Measurements from ENCODE around the gene ZNF300. TPM values are rescaled to one million over a fixed set of nuclear protein-coding genes. Genes with fewer than 3 reads are reported as not detected.
"Not testable (repeated sequence)": the region's sequence is repeated elsewhere in the genome, so short reads cannot be mapped to it uniquely, and the experiment has no call there.

ZNF300 gene
- polyA plus RNA-seq, 1 donor from 2014 or later = 1.0 TPM

GRCh38 chr5:150856700-150857099, 48.1 kb downstream of the ZNF300 start:
- H3K9me3 Mint-ChIP-seq = peaks cover 0 to 12% (median 4%) of the 10 kb centered on the region in 3 donors
- H3K4me1 Mint-ChIP-seq = peaks cover 0 to 11% (median 5%) of the 10 kb centered on the region in 3 donors
- not testable (repeated sequence) for H3K36me3 Mint-ChIP-seq, H3K27ac Mint-ChIP-seq, H3K27me3 Mint-ChIP-seq, H3K4me3 Mint-ChIP-seq

DNA sequence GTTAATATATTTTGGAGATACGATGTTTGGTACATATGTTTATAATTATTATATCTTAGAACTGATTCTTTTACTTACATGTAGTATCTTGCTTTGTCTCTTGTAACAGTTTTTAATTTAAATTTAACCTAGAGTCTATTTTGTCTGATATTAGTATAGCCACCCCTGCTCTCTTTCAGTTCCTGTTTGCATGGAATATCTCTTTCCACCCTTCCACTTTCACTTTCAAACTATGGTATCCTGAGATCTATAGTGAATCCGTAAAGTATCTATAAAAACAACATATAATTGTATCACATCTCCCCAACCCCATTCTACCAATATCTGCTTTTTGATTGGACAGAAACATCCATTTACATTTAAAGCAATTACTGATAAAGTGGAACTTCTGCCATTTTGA, 51.2 kb downstream of the ZNF300 start:
- H3K4me3 Mint-ChIP-seq = peak overlapping the region in 1 of 4 donors; percentile 90
- H3K4me1 Mint-ChIP-seq = peaks cover 0 to 11% (median 5%) of the 10 kb centered on the region in 3 donors
- H3K9me3 Mint-ChIP-seq = no peaks in the 10 kb centered on the region
- peaks cover 2% of the 10 kb centered on the region for H3K36me3 Mint-ChIP-seq
- peaks cover 1% of the 10 kb centered on the region for H3K27me3 Mint-ChIP-seq
- H3K27ac Mint-ChIP-seq = peak overlapping the region in 2 of 3 donors; percentile 1 to 14

GRCh38 chr5:150851039-150851438, 53.7 kb downstream of the ZNF300 start:
- Mint-ChIP-seq H3K27me3 (peaks cover 4% of the 10 kb centered on the region), H3K27ac (no peak overlapping the region), H3K36me3 (peaks cover 2% of the 10 kb centered on the region), H3K4me3 (peak overlapping the region in 1 of 4 donors; percentile 52), H3K4me1 (peaks cover 0 to 16% (median 14%) of the 10 kb centered on the region in 3 donors), H3K9me3 (no peaks in the 10 kb centered on the region)

DNA sequence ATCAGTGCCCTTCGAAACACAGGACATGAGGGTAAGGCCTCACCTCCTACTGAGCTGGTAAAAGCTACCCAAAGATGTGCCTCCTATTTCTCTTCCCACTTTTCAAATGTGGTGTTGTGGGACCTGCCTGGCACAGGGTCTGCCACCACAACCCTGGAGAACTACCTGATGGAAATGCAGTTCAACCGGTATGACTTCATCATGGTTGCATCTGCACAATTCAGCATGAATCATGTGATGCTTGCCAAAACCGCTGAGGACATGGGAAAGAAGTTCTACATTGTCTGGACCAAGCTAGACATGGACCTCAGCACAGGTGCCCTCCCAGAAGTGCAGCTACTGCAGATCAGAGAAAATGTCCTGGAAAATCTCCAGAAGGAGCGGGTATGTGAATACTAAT, 56.5 kb downstream of the ZNF300 start:
- Mint-ChIP-seq H3K27ac (no peak overlapping the region), H3K4me1 (peaks cover 0 to 9% (median 7%) of the 10 kb centered on the region in 3 donors), H3K27me3 (peaks cover 9% of the 10 kb centered on the region), H3K9me3 (no peaks in the 10 kb centered on the region), H3K36me3 (no peaks in the 10 kb centered on the region), H3K4me3 (no peak overlapping the region)

DNA sequence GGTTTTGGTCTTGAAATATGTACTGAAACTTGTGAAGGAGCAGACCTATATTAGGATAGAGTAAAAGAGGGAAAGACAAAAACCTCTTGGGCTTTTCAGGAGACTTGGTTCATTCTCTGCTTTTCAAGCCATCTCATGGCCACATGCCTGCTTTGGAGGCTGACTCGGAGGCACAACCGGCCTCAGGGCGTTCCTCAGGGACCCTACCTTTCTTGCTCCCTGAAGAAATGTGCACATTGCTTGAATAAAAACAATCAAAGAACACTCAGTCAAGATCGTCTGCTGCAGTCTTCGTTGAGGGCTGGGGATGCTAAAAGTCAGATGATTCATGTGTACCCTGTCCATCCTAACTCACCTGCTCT, 57.5 kb downstream of the ZNF300 start:
- peaks cover 9% of the 10 kb centered on the region for H3K27me3 Mint-ChIP-seq
- H3K36me3 Mint-ChIP-seq = no peaks in the 10 kb centered on the region
- H3K9me3 Mint-ChIP-seq = no peaks in the 10 kb centered on the region
- no peak overlapping the region for H3K27ac Mint-ChIP-seq
- H3K4me1 Mint-ChIP-seq = peaks cover 0 to 9% (median 5%) of the 10 kb centered on the region in 3 donors
- peak overlapping the region in 3 of 4 donors; percentile 2 to 92 (median 92) for H3K4me3 Mint-ChIP-seq

DNA sequence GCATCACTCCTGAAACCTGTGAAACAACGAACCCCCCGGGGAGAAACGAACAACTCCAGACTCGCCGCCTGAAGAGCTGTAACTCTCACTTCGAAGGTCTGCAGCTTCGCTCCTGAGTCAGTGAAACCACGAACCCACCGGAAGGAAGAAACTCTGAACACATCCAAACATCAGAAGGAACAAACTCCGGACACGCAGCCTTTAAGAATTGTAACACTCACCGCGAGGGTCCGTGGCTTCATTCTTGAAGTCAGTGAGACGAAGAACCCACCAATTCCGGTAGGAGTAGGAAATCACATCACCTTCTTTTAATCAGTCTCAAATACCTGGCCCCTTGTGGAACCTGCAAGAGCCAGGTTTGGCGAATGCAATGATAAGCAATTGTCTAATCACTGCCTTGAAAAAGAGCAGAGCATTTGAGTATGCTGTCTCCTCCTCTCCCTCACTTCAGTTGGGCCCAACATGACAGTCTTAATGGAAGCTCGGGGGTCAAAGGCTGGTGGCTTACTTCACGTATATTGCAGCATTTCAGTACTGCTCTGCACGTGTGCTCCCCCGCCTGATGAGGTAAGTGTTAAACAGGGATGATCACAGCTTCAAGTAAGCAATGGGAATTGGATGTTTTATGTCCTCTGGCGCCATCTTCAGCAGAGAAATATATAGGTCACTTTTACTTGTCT, 58.0 kb downstream of the ZNF300 start:
- Mint-ChIP-seq H3K4me3 (peak overlapping the region; percentile 46 to 92 (median 84)), H3K9me3 (no peaks in the 10 kb centered on the region), H3K27me3 (peaks cover 9% of the 10 kb centered on the region), H3K4me1 (peaks cover 0 to 9% (median 5%) of the 10 kb centered on the region in 3 donors), H3K27ac (no peak overlapping the region), H3K36me3 (no peaks in the 10 kb centered on the region)

DNA sequence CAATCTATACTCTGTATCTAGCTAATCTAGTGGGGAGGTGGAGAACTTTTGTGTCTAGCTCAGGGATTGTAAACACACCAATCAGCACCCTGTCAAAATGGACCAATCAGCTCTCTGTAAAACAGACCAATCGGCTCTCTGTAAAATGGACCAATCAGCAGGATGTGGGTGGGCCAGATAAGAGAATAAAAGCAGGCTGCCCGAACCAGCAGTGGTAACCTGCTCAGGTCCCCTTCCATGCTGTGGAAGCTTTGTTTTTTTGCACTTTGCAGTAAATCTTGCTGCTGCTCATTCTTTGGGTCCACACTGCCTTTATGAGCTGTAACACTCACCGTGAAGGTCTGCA, 58.5 kb downstream of the ZNF300 start, which contains the start of gene IRGM:
Gene IRGM, plus strand, starts transcription at position 214 of the 346 bp plus-strand sequence. CDS start 1,603 bp downstream, outside the sequence.
- H3K4me1 Mint-ChIP-seq, H3K36me3 Mint-ChIP-seq, H3K27me3 Mint-ChIP-seq, H3K27ac Mint-ChIP-seq, H3K9me3 Mint-ChIP-seq: not testable (repeated sequence)
- H3K4me3 Mint-ChIP-seq = peak within 1 kb of the TSS; percentile 46 to 92 (median 84)

DNA sequence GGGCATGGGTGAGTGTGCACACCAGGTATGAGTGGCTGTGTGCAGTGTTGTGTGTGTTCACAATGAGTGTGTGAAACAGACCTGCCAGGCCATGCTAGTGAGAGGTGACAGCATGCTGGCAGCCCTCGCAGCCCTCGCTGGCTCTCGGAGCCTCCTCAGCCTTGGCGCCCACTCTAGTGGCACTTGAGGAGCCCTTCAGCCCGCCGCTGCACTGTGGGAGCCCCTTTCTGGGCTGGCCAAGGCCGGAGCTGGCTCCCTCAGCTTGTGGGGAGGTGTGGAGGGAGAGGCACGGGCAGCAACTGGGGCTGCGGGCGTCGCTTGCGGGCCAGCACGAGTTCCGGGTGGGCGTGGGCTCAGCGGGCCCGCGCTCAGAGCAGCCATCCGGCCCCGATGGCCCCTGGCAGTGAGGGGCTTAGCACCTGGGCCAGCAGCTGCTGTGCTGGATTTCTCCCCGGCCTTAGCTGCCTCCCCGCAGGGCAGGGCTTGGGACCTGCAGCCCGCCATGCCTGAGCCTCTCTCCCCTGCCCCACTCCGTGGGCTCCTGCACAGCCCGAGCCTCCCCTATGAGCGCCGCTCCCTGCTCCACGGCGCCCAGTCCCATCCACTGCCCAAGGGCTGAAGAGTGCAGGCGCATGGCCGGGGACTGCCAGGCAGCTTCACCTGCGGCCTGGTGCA, 59.5 kb downstream of the ZNF300 start:
- H3K9me3 Mint-ChIP-seq, H3K27ac Mint-ChIP-seq, H3K36me3 Mint-ChIP-seq, H3K4me1 Mint-ChIP-seq, H3K4me3 Mint-ChIP-seq: not testable (repeated sequence)
- H3K27me3 Mint-ChIP-seq = peaks cover 11% of the 10 kb centered on the region

Other genes starting within 250 kb of the ZNF300 start
- not detected for gene MYOZ3, start 243.7 kb downstream of the ZNF300 start, polyA plus RNA-seq
- gene RBM22, start 203.9 kb downstream of the ZNF300 start, polyA plus RNA-seq = 69.5 TPM
- gene DCTN4, start 146.0 kb downstream of the ZNF300 start, polyA plus RNA-seq = 10.5 TPM
- 0.95 TPM for gene SMIM3, start 126.2 kb downstream of the ZNF300 start, polyA plus RNA-seq
- gene IRGM, start 58.5 kb downstream of the ZNF300 start, polyA plus RNA-seq = not detected
- gene GPX3, start 115.6 kb upstream of the ZNF300 start, polyA plus RNA-seq = 2.8 TPM
- gene TNIP1, start 176.1 kb upstream of the ZNF300 start, polyA plus RNA-seq = 78.3 TPM